Activated CD4-positive, alpha-beta T cell treated with anti-CD3 and anti-CD28 coated beads, Interleukin-2, amount 50 U/mL, for 24 hours (primary cell): Measurements from ENCODE around the gene SIK3.

Source experiments
- DNase-seq, 2 donors: peaks; one replicate each; pipeline ENCODE4 v3.0.0-alpha.2; 2020; ENCODE audit warnings: low read depth in 1 of 2, low spot score in 1 of 2

The SIK3 gene

DNA sequence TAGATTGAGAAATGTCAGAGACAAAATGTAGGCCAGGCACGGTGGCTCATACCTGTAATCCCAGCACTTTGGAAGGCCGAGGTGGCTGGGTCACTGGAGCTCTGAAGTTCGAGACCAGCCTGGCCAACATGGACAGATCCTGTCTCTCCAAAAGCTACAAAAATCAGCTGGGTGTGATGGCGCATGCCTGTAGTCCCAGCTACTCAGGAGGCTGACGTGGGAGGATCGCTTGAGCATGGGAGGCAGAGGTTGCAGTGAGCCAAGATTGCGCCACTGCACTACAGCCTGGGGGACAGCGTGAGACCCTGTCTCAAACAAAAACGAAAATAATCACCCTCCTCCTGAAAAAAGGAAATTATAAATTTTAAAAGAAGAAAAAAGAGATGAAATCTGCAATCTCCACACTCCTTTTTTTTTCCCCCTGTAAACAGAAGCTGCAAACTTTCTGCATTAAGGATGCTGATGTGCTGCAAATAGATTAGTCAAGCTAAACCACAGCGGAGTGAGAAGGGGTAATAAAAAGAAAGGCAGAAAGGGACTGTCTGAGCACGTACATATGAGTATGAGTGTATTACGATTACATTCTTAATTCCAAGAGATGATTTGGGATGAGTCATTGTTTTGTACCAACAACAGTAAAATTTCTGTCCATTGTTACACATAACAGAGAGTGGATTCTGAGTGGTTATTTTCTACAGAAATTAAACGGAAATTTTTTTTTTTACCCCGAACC lies 87.3 kb downstream of the SIK3 start:
- no peak for DNase-seq

DNA sequence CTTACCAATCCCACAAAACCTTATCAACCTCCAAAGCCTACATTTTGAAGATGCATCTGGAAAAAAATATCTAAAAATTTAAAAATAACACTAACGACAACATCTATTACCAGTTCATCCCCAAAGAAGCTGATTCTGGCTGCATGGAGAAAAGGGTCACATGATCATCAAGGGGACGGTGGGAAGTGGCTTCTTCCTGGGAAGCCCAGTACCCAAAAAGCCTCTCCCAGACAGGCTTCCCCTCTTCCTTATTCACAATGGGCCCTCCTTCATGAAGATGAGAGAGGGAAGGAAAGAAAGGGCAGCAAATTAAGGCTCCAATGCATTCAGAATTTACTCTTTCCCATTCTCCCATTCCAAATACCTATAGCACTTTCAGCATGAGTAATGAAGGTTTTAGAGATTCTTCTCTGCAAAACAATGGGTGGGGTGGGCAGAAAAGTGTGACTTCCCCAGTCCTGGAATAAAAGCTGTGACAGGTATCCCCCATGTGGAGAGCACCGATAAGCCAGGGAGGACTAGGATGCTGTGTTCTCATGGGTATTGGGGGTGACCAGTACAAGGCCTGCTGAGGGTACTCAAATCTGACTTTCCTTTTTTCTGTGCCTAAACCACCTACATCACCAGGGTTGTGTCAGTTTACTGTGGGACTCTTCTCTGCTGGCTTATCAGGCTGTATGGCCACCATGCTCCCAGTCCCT lies 88.2 kb downstream of the SIK3 start:
- no peak for DNase-seq

DNA sequence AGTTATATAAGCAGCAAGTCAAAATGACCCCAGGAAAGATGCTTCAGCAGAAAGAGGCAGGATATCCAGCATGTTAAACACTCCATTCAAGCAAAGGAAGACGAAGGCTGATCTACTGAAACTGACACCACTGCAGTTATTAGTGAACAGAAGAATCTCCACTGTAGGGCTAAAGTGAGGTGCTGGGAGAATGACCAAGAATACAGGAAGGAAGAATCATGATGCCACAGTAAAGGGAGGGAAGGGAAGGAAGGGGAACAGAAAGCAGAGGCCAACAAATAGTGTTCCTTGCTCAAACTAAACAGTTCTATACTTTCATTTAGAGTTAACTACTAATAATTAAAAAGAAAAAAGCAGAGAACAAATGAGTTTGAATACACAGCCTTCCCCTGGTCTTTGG lies 92.5 kb downstream of the SIK3 start:
- DNase-seq, result no peak

DNA sequence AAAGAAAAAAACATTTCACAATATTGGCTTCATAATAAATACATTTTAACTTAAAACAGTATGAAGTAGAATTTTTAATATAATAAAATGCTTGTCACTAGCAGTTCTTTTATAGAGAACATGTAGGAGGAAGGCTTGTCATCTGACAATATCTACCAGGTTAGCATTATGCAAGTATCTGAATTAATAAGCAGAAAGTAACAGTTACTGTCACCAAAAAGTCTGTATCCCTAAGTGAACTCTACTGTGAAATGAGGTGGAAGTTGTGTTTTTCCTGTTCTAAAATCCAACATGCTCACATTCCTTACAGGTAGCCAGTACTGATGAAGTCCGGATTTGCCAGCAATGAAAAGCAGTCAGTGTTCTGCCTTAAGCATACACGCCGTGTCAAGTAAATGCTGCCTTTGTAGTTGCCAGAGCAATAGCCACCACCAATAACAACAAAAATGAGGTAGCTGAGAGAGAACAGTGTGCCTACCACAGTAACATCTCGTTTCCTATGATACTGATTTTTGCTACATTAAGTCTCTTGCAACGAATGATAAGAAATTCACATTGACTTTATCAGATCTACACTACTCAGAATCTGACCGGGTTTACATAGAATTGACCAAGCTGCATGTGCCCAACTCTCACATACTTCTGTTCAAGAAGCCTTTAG lies 95.5 kb downstream of the SIK3 start:
- no peak for DNase-seq

DNA sequence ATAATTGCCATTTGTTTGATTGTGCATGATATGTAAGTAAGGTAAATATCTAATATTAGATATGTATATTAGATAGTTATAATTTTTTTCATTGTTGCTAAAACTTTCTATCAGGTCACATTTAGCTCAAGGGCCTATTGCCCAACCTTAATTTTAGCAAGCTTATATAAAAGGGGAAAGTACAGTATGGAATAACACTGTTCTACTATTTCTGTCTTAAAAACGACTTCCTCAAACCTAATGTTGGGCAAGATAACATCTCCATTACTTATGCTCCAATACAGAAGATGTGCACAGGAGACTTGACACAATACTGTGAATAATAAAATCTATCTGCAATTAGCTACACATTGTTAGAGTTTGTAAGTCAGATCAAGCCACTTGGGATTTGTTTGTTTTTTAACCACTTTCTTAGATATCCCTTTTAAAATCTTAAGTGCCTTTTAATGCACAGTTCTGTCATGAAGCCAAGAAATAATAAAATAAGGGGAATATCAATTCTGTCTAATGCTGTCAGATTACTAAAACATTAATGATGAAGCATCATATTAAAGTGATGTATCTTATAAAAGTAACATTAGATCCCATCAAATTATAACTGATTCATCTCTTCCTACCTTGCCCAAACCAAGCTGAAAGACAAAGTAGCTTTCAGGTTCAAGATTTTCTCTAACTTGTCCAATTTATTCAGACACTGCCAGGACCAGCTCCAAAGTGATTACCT lies 98.1 kb downstream of the SIK3 start:
- no peak for DNase-seq

DNA sequence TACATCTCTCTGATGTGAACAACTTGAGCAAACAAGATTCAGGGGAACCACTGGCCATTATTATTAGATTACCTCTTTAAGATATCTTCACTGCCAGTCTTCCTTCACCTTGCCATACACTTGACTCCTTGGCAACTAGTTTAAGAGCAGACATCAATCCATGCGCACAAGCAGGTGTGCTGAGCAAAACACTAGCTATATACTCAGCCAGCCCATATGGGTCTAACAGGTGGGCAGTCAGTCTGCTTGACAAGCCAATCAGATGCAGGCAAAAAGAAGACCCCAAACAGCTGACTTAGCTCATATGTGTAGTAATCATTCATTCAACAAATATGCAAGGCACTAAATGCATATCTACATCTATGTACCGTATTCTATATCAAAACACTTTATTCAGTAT lies 101.2 kb downstream of the SIK3 start:
- DNase-seq, result no peak

DNA sequence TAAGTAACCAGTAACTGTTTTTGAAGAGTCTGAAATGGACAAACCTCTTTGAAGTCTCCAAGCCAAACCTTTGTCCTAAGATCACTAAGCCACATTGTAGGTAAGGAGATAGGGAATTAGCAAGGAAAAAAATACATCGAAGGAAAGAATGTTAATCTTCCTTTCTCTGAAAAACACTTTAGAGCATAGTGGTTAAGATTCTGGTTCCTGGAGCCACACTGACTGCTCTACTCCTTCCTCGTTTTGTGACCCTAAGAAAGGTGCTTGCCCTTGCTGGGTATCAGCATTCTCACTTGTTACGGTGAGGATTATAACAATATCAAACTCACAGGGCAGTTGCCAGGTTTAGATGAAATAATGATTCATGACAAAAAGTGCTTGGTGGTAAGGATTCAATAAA lies 104.0 kb downstream of the SIK3 start:
- DNase-seq, result no peak

DNA sequence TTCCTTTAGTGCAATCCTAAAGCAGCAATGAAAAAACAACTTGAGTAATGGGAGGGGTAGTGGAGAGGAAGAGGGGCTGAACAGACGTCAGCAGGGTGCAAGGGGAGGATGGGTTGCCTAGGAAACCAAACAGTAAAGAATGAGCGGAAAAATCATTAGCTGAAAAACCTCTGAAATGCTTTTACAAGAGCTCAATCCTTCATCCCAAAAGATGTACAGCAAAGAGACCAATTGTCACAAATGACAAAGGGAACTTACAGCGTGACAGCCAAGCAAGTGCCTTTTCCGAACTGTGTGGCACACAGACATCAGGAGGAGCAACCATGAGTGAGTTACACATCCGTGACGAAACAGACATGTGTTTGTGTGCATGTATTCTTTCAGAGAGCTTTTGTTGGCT lies 104.6 kb downstream of the SIK3 start:
- no peak for DNase-seq

DNA sequence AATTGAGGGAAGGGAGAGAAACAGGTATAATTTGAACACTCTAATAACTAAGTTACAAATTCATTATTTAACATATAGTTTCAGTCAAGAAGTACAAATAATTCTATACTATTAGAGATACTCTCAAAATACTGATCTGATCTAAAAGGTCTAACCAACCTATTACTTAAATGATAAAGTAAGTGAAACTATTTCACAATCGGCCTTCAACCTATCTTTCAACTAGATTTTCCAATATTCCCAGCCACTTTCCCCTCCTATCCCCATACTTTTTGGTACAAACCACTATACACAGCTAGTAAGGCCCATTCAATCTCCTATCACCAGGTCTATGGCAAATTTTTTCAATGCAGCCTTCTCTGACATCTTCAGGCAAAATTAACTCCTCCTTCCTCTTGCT lies 106.7 kb downstream of the SIK3 start:
- no peak for DNase-seq

DNA sequence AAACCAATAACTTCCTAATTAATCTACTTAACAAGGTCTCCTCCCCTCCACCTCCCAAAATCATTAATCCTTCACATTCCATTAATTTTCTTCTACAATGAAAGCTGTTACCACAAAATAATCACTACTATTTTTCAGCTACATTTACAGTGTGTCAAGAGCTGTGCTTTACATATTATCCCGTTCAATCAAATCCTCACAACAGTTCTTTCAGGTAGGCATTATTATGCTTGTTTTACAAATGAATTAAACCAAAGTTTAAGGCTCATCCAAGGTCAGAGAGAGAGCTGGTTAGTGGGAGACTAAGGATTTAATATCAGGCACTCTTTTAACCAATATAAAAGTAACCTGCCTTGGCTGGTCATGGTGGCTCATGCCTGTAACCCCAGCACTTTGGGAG lies 107.4 kb downstream of the SIK3 start:
- DNase-seq, result no peak

DNA sequence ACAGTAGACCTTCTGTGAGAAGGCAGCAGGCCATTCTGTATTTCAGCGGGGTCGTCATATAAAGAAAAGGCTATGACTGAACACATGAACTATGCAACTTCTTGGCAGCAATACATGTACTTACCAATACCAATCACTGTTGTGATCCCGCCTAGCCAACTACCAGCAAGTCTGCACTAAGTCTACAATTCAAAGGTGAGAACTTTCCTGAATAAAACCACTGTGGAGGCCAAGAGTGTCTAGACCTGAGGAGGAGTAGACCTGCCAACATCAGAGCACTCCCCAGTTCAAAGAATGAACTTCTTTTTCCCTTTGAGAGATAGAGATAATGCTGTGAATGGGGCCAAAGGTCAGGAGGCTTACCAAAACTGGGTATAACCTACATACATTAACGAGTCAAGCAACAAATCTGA lies 108.2 kb downstream of the SIK3 start:
- DNase-seq, result no peak

DNA sequence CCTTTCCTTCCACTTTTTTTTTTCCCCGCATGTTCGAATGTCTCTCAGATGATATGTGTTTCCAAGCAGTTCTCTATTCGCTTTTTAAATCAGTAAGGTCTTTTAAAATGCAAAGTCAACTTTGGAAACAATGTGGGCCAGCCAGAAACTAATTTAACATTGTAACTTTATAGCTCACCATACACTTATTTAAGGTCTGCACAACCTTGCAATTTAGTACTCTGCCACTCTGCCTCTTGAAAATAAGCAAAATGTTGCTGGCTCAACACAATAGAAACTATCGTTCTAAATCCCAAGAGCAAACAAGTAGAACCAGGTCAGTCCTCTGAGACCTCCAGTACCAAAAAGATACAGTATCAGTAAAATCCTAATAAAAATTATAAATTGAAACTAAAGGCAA lies 109.0 kb downstream of the SIK3 start:
- DNase-seq, result no peak

DNA sequence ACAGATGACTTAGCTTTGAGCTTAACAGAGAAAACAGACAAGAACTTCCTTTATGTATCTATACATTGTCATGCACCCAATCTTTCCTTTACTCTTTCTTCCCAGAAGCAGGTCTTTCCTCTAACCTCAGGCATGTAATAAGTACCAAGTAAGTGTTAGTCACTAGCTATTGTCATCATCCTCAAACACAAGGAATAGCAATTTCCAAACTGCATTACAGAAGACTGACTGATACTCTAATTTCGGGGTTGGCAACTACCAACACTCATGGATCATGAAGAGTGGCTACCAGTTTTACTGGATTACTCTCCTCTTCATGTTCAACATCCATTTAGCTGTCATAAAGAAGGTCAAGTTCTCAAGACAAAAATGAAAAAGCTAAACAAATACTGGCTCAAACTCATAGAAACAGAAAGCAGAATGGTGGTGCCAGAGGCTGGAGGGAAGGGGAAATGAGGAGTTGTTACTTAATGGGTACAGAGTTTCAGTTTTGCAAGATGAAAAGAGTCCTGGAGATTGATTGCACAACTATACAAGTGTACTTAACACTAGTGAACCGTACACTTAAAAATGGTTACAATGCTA lies 111.6 kb downstream of the SIK3 start:
- DNase-seq, result no peak

DNA sequence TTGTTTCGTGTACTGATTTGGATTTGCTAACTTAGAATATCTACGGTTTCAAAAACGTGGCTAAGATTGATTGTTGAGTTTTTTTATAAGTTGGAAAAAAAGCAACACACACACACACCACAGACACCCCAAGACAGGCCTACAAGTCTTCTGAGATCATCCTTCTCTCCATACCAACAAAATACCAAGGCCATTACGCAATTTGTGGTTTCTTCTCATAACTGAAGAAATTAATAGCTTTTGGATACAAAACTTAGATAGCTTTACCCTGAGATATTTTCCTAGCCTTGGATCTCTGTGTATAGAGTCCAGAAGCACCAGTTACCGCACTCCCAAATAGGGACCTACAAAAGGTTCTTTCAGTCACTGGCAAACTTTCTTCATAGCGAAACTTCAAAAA lies 113.6 kb downstream of the SIK3 start:
- DNase-seq, result no peak

DNA sequence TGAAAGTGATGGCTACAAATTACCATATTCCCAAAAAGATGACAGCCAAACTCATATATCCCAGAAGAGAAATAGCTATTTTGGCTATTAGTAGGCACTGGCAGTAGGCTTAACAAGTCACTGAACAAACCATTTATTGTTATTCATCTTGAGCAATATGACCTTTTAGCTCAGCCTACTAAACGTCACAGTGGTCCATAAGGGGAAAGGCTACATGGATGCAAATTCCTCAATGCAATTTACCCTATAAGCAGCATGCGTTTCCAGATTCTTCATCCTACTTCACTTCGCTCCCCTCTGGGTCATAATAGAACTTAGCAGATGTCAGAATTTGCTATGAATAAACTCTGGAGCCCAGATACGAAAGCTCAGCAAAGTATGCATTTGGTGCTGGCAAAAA lies 114.0 kb downstream of the SIK3 start:
- DNase-seq, result no peak

DNA sequence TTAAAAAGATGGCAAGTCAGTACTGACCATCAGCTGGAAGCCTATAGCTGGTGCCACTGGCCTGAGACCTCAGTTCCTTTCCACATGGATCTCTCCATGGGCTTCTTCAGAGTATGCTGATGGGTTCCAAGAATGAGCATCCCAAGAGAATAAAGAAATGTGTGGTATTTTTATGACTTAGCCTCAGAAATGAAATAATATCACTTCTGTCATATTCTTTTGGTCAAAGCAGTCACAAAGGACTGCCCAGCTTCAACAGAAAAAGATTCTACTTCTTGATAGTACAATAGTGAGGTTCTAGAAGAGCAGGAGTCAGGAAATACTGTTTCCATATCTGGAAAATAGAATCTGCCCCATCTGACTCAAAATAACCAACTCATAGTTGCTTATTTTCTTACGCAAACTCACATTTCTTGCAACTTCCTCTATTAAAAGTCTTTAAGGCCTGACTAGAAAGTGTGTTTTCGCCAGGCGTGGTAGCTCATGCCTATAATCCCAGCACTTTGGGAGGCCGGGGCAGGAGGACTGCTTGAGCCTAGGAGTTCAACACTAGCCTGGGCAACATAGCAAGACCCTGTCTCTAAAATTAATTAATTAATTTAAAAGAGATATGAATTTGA lies 116.9 kb downstream of the SIK3 start:
- DNase-seq, result no peak

DNA sequence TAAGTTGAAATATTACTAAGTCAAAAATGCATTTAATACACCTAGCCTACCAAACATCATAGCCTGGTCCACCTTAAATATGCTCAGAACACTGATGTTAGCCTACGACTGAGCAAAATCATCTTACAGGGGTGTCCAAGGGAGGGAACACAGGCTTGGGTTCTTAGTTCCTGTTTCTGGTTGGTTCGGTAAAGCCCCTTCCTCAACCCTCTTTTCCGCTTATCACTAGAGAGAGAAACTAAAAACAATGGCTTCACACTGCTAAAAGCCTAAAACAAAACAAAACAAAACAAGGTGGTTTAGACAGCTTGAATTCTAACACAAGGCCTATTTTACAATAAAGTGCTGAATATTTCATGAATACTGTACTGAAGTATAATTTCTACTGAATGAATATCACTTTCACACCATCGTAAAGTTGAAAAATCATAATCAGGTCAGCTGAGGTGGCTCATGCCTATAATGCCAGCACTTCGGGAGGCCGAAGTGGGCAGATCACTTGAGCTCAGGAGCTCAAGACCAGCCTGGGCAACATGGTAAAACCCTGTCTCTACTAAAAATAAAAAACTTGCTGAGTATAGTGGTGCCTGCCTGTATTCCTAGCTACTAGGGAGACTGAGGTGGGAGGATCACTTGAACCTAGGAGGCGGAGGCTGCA lies 118.0 kb downstream of the SIK3 start:
- no peak for DNase-seq

DNA sequence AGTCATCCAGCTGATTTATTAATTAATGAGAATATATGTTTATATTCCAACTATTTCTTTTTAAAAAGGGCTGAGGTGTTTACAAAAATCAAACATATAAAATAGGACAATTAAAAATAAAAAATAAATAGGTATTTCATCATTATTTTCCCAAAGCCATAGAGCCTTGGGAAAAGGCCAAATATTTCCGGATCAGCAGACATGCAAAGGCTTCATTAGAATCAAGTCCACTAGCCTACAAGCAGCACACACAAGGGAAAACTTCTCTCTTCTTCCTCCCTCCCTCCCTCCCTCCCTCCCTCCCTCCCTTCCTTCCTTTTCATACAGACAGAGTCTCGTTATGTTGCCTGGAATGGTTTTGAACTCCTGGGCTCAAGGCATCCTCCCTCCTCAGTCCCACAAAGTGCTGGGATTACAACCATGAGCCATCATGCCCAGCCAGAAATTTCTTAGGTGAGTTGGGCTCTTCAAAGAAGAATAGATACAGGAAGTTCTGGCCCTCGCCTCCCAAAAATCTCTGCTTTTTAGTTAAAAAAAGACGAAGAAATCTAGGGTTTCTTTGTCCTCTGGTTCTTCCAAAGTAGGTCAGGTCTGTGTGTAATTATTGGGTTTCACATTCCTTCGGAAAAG lies 121.2 kb downstream of the SIK3 start:
- no peak for DNase-seq

DNA sequence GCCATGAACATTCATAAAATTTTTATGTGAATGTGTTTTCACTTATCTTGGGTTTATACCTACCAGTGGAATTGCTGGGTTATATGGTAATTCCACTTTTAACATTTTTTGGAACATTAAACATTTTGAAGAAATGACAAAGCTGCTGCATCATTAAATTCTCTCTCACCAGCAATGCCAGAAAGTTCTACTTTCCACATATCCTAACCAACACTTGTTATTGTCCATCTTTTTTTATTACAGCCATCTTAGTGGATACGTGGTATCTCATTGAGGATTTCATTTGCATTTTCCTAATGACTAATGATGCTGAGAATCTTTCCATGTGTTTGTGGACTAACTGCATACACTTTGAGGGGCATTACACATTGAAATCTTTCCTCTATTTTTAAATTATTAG lies 122.6 kb downstream of the SIK3 start:
- no peak for DNase-seq

DNA sequence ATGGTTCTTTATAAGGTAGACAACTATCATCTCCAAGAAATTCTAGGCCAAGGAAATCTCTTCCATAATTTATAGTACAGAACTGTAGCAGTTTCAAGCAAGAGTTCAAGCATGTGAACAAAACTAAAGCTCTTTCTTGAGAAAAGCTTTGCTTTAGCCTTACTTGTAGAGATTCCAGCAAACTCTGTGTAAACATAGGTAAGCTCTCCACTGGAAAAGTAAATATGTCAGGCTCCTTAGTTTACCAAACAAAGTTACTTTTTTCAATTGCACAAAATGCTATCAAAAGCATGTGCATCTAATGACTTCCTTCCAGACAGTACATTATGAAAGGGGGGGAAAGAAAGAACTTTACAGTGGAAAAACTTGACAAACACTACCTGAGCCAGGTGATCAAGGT lies 125.0 kb downstream of the SIK3 start:
- DNase-seq, result no peak
